AG08396 (cell line): ENCODE data around the gene VPS51.

Source experiments
- DNase-seq: peaks from one replicate; pipeline ENCODE4 v3.0.0; 2012; ENCODE audit warnings: low spot score, mixed read lengths

VPS51 gene

DNA sequence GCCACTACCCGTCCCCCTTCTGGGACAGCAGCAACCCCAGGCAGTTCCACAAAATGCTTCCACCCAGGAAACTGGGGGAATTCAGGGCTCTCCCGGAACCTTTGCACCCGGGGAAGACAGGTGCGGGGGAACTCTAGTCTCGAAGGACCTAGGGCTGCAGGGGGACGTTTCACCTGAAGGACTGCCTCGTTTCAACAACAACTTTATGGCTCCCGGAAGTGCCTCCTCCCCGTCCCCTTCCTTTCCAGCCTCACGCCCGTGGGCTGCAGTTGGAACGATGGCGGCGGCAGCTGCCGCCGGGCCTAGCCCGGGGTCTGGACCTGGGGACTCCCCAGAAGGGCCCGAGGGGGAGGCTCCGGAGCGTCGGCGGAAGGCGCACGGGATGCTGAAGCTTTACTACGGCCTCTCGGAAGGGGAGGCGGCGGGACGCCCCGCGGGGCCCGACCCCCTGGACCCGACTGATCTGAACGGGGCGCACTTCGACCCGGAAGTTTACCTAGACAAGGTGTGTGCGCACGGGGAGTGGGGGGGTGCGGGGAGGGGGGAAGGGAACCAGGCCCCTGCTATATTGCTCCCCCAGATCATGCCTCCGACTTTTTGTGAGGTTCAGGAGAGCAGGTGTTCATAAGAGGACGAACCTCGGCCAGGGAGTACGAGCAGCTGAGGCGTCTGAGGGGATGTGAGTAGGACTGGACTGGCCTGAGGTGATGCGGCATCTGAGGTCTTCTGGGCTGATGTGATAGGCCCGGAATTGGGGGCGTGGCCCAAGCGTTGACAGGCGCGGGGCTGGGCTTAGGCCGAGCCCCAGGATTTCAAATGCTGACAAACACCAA lies at the start of gene VPS51:
Gene VPS51 (plus strand): TSS at position 241 of the 833 bp plus-strand sequence. CDS start 37 bp downstream, at position 278.
- peak; percentile 96 for DNase-seq

DNA sequence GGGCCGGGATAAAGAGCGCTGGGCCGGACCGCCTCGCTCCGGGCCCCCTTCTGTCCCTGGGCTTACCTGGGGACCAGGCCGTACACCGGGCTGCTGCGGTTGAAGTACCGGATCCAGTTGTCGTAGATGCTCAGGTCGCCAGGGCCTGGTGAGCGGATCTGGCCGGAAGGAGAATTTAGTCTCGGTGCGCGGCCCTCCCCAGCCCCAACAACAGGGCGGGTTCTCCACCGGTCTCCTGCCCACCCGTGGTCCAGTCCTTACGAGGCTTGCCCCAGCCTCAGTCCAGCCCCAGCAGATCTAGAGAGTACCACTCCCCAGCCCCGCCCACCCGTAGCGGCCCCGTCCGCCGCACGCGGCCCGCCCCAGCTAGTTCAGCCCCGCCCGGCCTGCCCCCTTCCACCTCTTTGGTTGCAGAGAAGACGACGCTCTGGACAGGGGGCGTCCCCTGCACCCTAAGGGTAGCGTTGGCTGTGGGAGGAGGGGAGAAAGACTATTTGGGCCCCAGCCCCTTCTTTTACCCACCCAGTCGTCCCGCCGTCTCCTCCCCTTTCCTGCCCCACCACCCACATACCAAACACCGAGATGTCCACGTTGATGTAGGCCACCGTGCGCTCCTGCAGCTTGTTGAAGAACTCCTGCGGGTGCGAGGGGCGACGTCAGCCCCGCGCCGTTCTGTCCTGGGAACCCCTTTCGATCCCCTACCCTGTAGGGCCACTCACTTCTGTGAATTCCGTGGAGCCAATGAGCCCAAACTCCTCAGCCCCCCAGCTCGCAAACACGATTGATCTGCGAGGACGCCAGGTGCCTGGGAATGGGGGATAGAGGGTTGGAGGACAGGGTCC lies 48.2 kb upstream of the VPS51 start:
- peak; percentile 54 for DNase-seq

DNA sequence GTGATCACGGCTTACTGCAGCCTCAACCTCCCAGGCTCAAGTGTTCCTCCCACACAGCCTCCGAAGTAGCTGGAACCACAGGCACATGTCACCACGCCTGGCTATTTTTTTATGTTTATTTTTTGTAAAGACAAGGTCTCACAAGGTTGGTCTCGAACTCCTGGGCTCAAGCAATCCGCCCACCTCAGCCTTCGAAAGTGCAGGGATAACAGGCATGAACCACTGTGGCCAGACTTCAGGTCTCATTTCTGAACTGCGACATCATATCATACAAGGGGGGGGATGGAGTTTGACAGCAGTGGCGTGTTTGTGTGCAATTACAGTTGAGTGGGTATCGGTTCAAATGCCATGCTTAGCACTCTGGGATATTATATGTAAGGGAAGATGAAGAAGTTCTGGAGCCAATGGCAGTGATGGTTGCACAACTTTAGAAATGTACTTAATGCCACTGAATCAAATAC lies 44.6 kb upstream of the VPS51 start:
- DNase-seq: no peak

DNA sequence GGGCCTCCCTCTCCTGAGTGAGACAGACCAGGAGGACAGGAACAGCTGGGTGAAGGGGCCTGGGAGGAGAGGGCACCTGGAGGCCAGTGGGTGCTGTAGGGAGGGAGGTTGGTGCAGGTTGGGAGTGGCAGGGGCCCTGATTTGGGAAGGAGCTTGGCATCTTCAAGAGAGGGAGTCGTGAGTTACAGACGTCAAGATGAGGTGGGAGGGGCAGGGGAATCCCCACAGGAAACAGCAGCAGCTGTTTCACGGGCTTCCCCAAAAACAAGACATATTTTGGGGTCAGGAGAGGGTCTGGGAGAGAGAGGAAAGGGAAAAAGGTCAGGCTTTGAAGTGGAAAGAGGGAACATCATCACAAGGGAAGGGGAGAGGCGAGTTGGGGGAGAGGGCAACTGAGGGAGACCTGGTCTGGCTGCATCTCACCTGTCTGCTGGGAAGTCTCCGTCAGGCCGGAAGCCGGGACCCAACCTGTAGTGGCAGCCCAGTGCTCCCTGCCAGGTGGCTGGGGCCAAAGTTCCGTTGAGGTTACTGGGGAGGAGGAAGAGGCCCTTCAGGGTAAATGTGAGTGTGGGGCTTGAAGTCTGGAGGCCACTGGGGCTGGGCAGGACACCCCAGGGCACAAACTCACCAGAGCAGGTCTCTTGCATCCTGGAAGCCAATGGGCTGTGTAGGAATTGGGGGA lies 42.0 kb upstream of the VPS51 start:
- no peak for DNase-seq

DNA sequence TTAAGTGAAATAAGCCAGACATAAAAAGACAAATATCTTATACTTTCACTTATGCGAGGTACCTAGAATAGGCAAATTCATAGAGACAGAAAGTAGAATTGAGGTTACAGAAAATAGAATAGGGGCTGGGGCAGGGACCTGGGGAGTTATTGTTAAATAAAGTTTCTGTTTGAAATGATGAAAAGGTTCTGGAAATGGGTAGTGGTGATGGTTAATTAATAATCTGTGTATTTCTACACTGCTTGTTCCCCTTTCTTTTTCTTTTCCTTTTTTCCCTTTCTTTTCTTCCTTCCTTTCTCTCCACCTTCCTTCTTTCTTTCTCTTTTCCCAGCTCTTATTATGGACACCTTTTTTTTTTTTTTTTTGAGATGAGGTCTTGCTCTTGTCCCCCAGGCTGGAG lies 40.5 kb upstream of the VPS51 start:
- no peak for DNase-seq

DNA sequence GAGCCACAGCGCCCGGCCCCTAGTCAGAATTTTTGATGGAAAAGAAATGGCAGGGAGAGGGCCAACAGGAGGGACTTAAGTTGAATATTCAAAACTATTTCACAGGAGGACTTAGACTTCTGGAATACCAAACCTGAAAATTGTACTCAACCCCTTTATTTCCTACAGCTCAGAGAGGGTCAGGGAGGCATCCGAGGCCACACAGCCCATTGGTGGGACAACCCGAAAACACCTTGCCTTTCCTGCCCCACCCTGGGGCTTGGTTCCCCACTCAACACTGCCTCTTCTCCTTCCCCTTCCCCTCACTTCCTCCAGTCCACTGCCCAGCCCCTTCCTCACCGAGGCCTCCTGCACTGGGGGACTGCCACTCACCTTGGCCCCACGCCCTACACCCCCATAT lies 39.0 kb upstream of the VPS51 start:
- DNase-seq: no peak

DNA sequence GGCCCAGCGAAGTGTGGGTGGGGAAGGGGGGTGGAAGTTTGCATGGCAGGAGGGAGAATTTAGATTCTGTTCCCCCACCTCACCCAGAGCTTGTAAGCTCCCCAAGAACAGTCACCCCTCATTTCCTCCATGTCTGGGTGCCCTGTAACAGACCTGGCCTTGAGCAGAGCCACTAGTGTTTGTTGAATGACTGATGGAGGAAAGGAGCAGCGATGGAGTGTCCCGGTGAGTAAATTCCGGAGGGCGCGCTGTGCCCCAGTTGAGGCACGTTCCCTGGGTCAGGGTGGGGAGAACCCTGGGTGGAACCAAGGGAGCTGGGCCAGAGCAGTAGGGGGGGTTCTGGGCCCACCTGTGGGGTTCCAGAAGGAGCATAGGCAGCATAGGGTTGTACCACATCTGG lies 38.5 kb upstream of the VPS51 start:
- DNase-seq: no peak

DNA sequence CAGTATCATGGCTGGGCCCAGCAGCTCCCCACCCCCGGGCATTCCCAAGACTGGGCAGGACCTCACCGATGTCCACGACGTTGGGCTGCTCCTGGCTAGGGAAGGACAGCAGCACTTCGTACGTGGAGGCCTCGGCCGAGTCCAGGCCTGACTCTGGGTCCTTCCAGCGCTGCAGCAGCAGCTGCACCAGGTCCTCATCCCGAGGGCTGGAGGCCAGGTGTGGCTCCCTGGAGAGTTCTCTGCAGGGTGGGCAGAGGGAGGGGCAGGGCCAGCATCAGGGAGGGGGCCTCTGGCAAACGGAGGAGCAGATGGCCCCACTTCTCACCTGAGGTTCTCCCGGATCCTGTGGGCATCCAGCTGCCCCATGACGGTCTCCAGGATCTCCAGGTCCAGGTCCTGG lies 38.0 kb upstream of the VPS51 start:
- DNase-seq: no peak

DNA sequence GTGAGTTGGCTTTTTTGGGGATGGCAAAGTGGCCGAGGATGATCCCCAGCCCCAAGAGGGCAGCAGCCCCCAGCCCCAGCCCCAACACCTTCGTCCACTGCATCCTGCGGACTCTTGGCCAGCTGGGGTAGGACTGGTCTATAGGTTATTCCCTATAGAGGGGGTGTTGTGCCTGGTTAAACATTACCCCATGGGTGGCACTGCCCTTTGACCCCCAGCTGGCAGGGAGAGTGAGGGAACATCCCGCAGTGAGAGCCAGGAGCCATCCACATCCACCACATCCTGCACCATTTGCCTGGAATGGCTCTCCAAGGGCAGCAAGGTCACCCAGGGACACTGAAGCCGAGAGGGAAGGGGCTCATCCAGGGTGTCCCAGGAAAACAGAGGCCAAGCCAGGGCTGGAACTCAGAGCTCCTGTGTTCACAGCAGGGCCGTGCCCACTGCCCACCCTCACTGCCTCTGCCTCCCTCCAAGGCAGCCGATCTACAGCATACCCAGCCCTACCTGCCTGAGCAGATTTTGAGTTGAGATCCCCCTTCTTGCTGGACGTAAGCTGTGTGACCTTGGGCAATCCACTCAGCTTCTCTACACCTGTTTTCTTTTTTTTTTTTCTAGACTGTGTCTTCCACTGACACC lies 37.5 kb upstream of the VPS51 start, which contains the start of gene NAALADL1:
Gene NAALADL1 (minus strand): TSS at position 135 of the 636 bp plus-strand sequence. CDS start 32 bp downstream, at position 103.
- no peak for DNase-seq

DNA sequence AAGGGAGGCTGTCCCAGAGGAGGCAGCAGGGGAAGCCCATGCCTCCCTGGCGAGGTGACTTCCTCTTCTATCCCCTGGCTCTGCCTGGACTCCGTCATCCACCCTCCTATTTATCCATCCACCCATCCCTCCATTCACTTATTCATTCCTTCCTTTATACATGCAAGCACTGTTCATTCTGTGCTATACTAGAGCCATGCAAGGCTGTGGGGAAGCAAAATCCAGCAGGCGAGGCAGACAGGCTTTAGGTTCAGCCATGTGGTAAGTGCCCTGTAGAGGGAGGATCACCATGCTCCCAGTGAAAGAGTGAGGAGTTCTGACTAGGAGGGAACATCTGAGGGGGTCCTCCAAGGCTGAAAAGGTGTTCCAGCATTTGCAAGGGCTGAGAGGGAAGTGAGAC lies 36.5 kb upstream of the VPS51 start:
- no peak for DNase-seq

DNA sequence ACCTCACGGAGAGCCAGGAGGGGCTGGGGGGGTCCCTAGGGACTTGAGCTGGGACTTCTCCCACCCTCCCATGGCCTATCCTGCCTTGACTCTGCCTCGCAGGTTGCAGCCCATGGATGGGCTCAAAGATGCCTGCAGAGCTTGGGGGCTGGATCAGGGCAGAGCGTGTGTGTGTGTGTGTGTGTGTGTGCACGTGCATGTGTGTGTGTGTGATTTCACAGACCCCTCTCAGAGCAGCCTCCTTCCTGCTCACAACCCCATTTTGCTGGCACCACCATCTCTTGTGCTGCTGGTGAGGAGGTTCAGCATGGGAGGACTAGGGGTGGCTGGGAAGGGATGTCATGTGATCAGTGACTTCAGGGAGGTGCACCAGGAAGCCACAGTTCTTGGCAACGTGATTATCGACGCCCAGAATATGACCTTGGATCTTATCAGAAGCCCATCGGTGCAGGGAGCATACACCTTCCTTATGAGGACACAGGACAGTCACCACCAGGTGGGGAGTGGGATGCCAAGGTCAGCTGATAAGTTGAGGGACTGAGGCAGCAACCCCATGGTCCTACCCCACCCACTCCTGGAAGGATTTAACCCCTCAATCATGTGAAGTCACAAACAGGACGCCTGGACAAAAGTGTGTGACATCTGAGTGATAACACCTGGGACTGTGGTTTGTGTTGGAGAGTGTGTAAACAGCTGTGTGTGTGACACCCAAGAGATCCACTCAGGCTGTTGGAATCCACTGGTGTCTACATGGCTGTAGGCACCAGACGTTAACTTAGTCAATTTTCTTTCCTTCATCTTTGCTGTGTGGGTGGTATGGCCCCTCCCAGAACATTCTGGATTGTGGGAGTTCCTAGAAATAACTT lies 35.8 kb upstream of the VPS51 start:
- DNase-seq: no peak

DNA sequence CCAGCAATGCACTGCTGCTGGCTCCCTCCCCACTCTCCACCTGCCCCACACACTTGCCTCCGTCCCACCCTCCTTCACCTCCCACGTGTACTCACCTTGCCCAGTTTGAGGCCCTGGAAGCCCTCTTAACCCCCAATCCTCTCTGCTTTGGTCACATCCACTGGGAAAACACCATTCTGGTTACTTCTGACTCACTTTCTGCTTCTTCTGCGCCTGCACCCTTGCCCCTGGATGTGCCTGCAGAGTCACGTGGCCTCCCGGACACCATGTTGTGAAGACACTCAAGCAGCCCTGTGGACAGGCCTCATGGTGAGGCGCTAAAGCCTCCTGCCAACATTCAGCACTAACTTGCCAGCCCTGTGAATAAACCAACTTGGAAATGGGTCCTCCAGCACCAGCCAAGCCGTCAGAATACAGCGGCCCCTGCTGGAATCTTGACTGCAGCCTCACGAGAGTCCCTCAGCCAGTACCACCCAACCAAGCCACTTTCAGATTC lies 35.1 kb upstream of the VPS51 start:
- DNase-seq: no peak

DNA sequence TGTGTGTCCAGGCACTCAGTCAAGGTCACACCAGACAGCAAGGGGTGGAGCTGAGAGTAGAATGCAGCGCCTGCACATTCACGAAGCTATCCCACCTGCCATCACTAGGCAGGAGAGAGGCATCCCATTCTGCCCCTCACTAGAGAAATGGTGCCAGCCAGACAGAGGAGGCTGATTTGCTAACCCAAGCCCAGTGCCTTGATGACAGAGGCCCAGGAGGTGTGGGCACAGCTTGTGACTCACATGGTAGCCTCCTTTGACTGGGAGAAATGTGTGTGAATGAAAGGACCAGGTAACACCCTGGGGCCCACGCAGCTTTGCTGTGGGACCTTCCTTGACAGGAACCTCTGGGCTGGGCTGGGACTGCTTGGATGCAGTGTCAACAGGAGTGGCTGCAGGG lies 32.5 kb upstream of the VPS51 start:
- DNase-seq: no peak

DNA sequence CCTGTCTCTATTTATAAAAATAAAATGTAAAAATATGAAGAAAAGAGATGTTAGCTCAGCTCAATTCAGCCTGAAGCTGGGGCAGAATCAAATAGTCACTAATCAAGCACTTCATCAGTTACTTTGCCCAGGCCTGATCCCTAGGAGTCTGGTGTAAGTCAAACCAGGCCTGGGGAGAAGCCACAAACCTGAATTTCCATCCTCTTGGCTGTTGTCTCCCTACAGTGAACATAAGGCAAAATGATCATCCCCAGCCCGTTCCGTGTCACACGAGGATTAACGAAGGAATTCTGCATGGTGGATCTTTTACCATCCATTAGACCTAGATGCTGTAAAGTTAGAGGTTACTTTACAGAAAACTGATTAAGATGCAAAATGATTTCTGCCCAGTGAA lies 31.2 kb upstream of the VPS51 start:
- no peak for DNase-seq

DNA sequence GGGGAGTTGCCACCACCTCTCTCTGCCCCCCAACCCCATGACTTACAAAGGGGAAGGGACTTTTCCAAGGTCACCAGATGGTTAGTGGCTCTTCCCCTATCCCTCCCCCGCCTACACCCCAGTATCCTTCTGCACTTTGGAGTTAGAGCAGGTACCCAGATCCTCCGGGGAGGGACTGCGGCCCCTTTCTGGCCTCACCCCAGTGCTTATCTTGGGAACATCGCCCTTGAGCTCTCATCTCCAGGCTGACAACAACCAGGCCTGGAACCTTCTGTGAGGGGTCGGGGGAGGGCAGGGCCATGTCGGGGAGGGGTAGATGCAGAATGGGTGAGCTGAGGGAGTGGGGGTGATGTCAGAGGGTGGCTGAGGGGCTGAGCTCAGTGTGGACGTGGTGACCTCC lies 30.2 kb upstream of the VPS51 start:
- no peak for DNase-seq

DNA sequence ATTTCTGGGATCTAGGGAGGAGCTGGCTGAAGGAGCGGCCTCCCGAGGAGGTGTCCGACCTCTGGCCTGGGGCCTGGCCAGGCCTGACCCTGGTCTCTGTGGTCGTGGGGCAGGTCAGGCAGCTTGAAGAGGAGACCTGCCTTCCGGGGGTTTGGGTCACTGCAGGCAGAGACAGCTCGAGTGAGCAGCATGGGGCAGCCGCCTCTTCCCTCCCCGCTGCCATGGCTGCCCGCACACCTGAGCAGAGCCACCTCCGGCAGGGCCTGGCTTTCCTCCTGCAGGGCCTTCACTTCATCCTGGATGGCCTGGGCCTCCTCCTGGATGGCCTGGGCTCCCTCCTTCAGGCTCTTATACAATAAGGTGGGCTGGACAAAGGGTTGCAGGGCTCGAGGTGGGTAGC lies 29.7 kb upstream of the VPS51 start:
- DNase-seq: no peak

DNA sequence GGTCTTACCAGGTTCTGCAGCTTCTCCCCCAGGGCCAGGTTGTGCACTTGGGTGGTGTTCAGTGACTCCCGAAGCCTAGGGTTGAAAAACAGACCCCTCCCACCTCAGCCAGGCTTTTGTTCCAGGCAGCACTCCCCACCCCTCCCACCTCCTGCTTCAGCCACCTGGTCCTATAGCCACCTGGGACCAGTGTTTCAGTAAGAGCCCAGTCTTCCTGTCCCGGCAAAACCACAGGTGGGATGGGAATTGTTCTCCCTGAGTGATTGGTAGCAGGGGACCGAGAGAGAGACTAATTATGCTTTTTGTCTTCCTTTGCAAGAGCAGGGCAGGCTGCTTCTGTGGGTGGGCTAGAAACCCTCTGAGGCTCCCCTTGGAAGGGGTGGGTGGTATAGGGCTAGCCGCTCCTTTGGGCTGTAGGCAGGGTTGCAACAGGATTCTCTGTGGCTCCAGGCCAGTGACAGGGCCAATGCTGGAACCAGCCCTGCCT lies 29.2 kb upstream of the VPS51 start:
- no peak for DNase-seq

DNA sequence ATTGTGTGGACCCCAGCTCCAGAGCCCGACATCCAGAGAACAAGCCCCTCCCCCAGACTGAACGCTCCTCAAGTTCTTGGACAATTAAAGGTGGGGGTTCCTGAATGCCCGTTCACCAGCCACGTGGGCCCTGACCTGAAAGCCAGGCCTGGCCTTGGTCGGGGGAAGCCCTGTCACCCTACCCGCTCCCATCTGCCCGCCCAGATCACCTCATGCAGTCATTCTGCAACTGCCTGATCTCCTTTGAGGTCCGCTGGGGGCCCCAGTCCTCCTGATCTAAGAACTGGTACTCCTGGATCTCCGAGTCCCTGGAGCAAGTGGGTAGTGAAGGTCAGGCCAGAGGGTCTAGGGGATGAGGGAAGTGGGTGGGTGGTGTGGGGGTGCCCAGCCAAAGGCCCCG lies 28.6 kb upstream of the VPS51 start:
- DNase-seq: no peak

DNA sequence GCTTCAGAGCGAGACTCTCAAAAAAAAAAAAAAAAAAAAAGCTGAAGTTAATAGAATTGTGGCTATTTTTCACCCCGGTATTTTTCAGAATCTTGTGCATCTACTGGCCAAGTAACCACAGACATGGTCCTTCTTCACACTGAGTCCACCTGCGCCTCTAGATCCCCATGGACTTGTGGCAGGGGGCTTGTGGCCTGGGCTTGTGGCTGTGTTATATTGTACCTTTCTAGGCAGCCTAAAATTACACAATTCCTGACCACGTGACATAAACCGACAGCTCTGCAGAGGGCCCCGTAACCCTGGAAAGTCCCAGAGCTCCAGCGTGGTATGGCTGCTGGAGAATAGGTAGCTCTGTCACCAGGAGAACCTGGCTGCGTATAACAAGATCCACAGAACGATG lies 26.8 kb upstream of the VPS51 start:
- no peak for DNase-seq

DNA sequence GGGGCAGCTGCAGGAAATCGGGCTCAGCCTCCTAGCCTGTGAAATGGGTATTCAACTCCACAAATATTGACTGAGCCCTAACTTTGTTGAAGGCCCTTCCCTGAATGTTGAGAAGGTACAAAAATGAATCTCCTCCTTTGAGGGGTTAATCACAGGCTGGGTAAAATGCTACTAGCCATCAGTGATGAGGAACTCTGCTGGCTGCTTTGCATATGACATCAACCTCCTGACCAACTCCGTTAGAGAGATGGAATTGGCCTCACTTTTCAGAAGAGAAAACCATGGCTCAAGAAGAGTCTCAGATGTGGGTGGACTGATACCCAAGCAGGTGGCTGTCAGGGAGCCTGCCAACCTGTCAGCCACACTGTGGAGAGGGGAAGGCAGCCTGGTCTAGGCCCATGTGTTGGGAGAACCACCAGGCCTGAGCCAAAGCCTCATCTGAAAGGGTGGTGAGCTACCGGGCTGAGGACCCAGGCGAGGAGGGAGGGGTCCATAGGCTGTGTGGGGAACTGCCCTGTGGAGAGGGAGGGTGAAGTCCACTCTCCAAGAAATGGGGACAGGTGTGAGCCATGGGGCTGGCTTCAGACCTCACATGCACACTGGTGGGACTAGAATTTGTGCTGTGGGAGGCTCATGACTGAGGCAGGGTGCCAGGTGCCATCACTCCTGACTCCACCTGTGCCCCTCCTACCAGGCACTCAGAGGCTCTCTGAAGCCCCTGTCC lies 23.9 kb upstream of the VPS51 start:
- no peak for DNase-seq
